Measurements from ENCODE around the gene ADGRL3. TPM values are rescaled to one million over a fixed set of nuclear protein-coding genes. Genes with fewer than 3 reads are reported as not detected.
A peak's percentile ranks its signal among the peaks of the same experiment; 100 is the strongest.

The ADGRL3 gene
- total RNA-seq, 1 donor from 2014 or later: 93.6 TPM

GRCh38 chr4:61924131-61924530, 724.0 kb downstream of the ADGRL3 start:
- peaks cover 20% of the 10 kb centered on the region for H3K4me1 Mint-ChIP-seq
- no peak for DNase-seq (ENCODE audit: low spot score)
- H3K27me3 ChIP-seq: no peaks in the 10 kb centered on the region
- H3K36me3 ChIP-seq: no peaks in the 10 kb centered on the region
- no peak overlapping the region for H3K4me3 Mint-ChIP-seq
- H3K79me2 ChIP-seq (ENCODE audit: low read depth): no peaks in the 10 kb centered on the region
- no peak overlapping the region for H3K27ac Mint-ChIP-seq
- no peak overlapping the region for H3K4me3 ChIP-seq
- peaks cover 23% of the 10 kb centered on the region for H3K4me1 ChIP-seq
- H3K9ac ChIP-seq: no peak overlapping the region
- H4K20me1 ChIP-seq (ENCODE audit: low read depth): no peaks in the 10 kb centered on the region
- no peaks in the 10 kb centered on the region for H3K27me3 Mint-ChIP-seq (ENCODE audit: insufficient read depth, low read depth)
- no peak overlapping the region for H3K27ac ChIP-seq
- H3K9me3 ChIP-seq (ENCODE audit: low read depth): no peaks in the 10 kb centered on the region
- no peak overlapping the region for H2AFZ ChIP-seq (replicated peaks)
- peaks cover 8% of the 10 kb centered on the region for H3K36me3 Mint-ChIP-seq
- no peaks in the 10 kb centered on the region for H3K9me3 Mint-ChIP-seq
- TF ChIP-seq CTCF (IDR thresholded peaks at IDR 0.05): peak; percentile 18
- no peak for TF ChIP-seq EZH2 (IDR thresholded peaks at IDR 0.05)
- TF ChIP-seq EZH2phosphoT487 (IDR thresholded peaks at IDR 0.05): no peak
- no peak overlapping the region for H3K4me2 ChIP-seq
- peaks cover 7% of the 10 kb centered on the region for H3F3A ChIP-seq (ENCODE audit: low read depth)

- Histone ChIP-seq H3K9me3 (ENCODE audit: low read depth) (no peaks in the 10 kb centered on the region), H3K4me2 (no peak overlapping the region), H3K4me3 (no peak overlapping the region), H2AFZ (replicated peaks) (no peak overlapping the region), H3K4me1 (peaks cover 6% of the 10 kb centered on the region), H3K79me2 (ENCODE audit: low read depth) (no peaks in the 10 kb centered on the region), H3F3A (ENCODE audit: low read depth) (no peaks in the 10 kb centered on the region), H3K9ac (no peak overlapping the region), H4K20me1 (ENCODE audit: low read depth) (no peaks in the 10 kb centered on the region), H3K27ac (no peak overlapping the region), H3K27me3 (no peaks in the 10 kb centered on the region), H3K36me3 (peaks cover 5% of the 10 kb centered on the region)
- no peaks in the 10 kb centered on the region for H3K27me3 Mint-ChIP-seq (ENCODE audit: insufficient read depth, low read depth)
- H3K36me3 Mint-ChIP-seq: peaks cover 33% of the 10 kb centered on the region
- no peak overlapping the region for H3K4me3 Mint-ChIP-seq
- DNase-seq (ENCODE audit: low spot score): no peak
- H3K9me3 Mint-ChIP-seq: no peaks in the 10 kb centered on the region
- TF ChIP-seq EZH2 (IDR thresholded peaks at IDR 0.05) (no peak), CTCF (IDR thresholded peaks at IDR 0.05) (no peak), EZH2phosphoT487 (IDR thresholded peaks at IDR 0.05) (no peak)
- H3K4me1 Mint-ChIP-seq: peaks cover 17% of the 10 kb centered on the region
- peak overlapping the region; percentile 50 for H3K27ac Mint-ChIP-seq
Measured at GRCh38 chr4:61933527-61933926, 733.4 kb downstream of the ADGRL3 start.

- H3K79me2 ChIP-seq (ENCODE audit: low read depth): no peaks in the 10 kb centered on the region
- no peaks in the 10 kb centered on the region for H3K27me3 ChIP-seq
- no peak overlapping the region for H3K4me2 ChIP-seq
- H3K9ac ChIP-seq: no peak overlapping the region
- no peaks in the 10 kb centered on the region for H4K20me1 ChIP-seq (ENCODE audit: low read depth)
- no peak for TF ChIP-seq CTCF (IDR thresholded peaks at IDR 0.05)
- no peak for TF ChIP-seq EZH2 (IDR thresholded peaks at IDR 0.05)
- no peak for TF ChIP-seq EZH2phosphoT487 (IDR thresholded peaks at IDR 0.05)
- Mint-ChIP-seq H3K27me3 (ENCODE audit: insufficient read depth, low read depth) (no peaks in the 10 kb centered on the region), H3K9me3 (no peaks in the 10 kb centered on the region), H3K36me3 (peaks cover 37% of the 10 kb centered on the region), H3K4me3 (no peak overlapping the region), H3K27ac (no peak overlapping the region), H3K4me1 (peaks cover 17% of the 10 kb centered on the region)
- peaks cover 5% of the 10 kb centered on the region for H3K36me3 ChIP-seq
- DNase-seq (ENCODE audit: low spot score): no peak
- H3K4me3 ChIP-seq: no peak overlapping the region
- no peak overlapping the region for H3K27ac ChIP-seq
- H3K4me1 ChIP-seq: peaks cover 2% of the 10 kb centered on the region
- no peaks in the 10 kb centered on the region for H3F3A ChIP-seq (ENCODE audit: low read depth)
- no peaks in the 10 kb centered on the region for H3K9me3 ChIP-seq (ENCODE audit: low read depth)
- no peak overlapping the region for H2AFZ ChIP-seq (replicated peaks)
Measured at GRCh38 chr4:61934198-61934597, 734.1 kb downstream of the ADGRL3 start.

Measured in neural progenitor cell (in vitro differentiated cells).